Esophagus muscularis mucosa (tissue), 3 donors: ENCODE measurements around the gene DUS1L.

Experiments
- CTCF ChIP-seq, 3 experiments: fragments of 200-600 bp in 2 of 3; fragments of 450-650 bp in 1 of 3; sonication (generic) in 2 of 3; IDR thresholded peaks; one replicate each; pipeline ENCODE4 v1.5.1; 2017 to 2019; ENCODE audit warnings: antibody characterized with exemption in 3 of 3, mild to moderate bottlenecking in 2 of 3, moderate library complexity in 1 of 3
- POLR2A ChIP-seq: fragments of 450-650 bp; IDR thresholded peaks from one replicate; pipeline ENCODE4 v1.6.1; 2017; ENCODE audit warnings: antibody characterized with exemption, moderate library complexity, mild to moderate bottlenecking, low read depth

- TF ChIP-seq CTCF (IDR thresholded peaks at IDR 0.05): no peak
- TF ChIP-seq POLR2A: no peak
Observed at GRCh38 chr17:82105417-82105881, 39.8 kb upstream of the DUS1L start.
